Duodenal mucosa (tissue), 2 donors: ENCODE data around the gene CDC42BPA.
"Not testable (repeated sequence)": the region's sequence is repeated elsewhere in the genome, so short reads cannot be mapped to it uniquely, and the experiment has no call there.

Experiments
- H3K27ac ChIP-seq: one replicate; pipeline ENCODE4 v1.7.0; 2013; ENCODE audit warnings: low read depth, low read length
- H3K27me3 ChIP-seq, 2 donors: one replicate each; pipeline ENCODE4 v1.7.0; 2013; ENCODE audit warnings: low read length in 2 of 2, control low read depth in 1 of 2; ENCODE audit not compliant: insufficient read depth in 2 of 2, control insufficient read depth in 1 of 2
- H3K36me3 ChIP-seq, 2 donors: one replicate each; pipeline ENCODE4 v1.7.0; 2013; ENCODE audit warnings: low read length in 2 of 2, control low read depth in 1 of 2; ENCODE audit not compliant: insufficient read depth in 2 of 2, control insufficient read depth in 1 of 2
- H3K4me1 ChIP-seq, 2 donors: one replicate each; pipeline ENCODE4 v1.7.0; 2013; ENCODE audit warnings: low read length in 2 of 2, control low read depth in 1 of 2; ENCODE audit not compliant: insufficient read depth in 2 of 2, control insufficient read depth in 1 of 2
- H3K4me3 ChIP-seq, 2 donors: one replicate each; pipeline ENCODE4 v1.7.0; 2013; ENCODE audit warnings: low read length in 2 of 2, low read depth in 1 of 2
- H3K9ac ChIP-seq, 2 donors: one replicate each; pipeline ENCODE4 v1.7.0; 2013; ENCODE audit warnings: low read length in 2 of 2, low read depth in 1 of 2
- H3K9me3 ChIP-seq, 2 donors: one replicate each; pipeline ENCODE4 v1.7.0; 2013; ENCODE audit warnings: low read length in 2 of 2, control low read depth in 1 of 2; ENCODE audit not compliant: control insufficient read depth in 1 of 2

Gene CDC42BPA

GRCh38 chr1:227124473-227124872 is 193.8 kb downstream of the CDC42BPA start:
- peaks cover 0 to 18% of the 10 kb centered on the region in 2 donors for H3K4me1 ChIP-seq
- H3K27me3 ChIP-seq: no peaks in the 10 kb centered on the region
- no peak overlapping the region for H3K4me3 ChIP-seq
- H3K36me3 ChIP-seq: peaks cover 3 to 11% of the 10 kb centered on the region in 2 donors
- no peak overlapping the region for H3K27ac ChIP-seq
- H3K9me3 ChIP-seq: no peaks in the 10 kb centered on the region
- no peak overlapping the region for H3K9ac ChIP-seq

- H3K4me1 ChIP-seq: peaks cover 0 to 14% of the 10 kb centered on the region in 2 donors
- no peak overlapping the region for H3K9ac ChIP-seq
- peaks cover 0 to 3% of the 10 kb centered on the region in 2 donors for H3K36me3 ChIP-seq
- H3K9me3 ChIP-seq: no peaks in the 10 kb centered on the region
- no peak overlapping the region for H3K4me3 ChIP-seq
- H3K27ac ChIP-seq: no peak overlapping the region
- no peaks in the 10 kb centered on the region for H3K27me3 ChIP-seq
Measured at GRCh38 chr1:227120826-227121225, 197.5 kb downstream of the CDC42BPA start.

GRCh38 chr1:227112538-227112937 is 205.8 kb downstream of the CDC42BPA start:
- no peak overlapping the region for H3K9ac ChIP-seq
- no peaks in the 10 kb centered on the region for H3K4me1 ChIP-seq
- no peak overlapping the region for H3K4me3 ChIP-seq
- H3K27me3 ChIP-seq: no peaks in the 10 kb centered on the region
- no peak overlapping the region for H3K27ac ChIP-seq
- peaks cover 11 to 14% of the 10 kb centered on the region in 2 donors for H3K36me3 ChIP-seq
- H3K9me3 ChIP-seq: no peaks in the 10 kb centered on the region

GRCh38 chr1:227111782-227112181 is 206.5 kb downstream of the CDC42BPA start:
- H3K4me1 ChIP-seq: no peaks in the 10 kb centered on the region
- peaks cover 11 to 20% of the 10 kb centered on the region in 2 donors for H3K36me3 ChIP-seq
- H3K4me3 ChIP-seq: no peak overlapping the region
- no peaks in the 10 kb centered on the region for H3K9me3 ChIP-seq
- no peaks in the 10 kb centered on the region for H3K27me3 ChIP-seq
- H3K9ac ChIP-seq: no peak overlapping the region
- no peak overlapping the region for H3K27ac ChIP-seq

- H3K36me3 ChIP-seq: peaks cover 8 to 13% of the 10 kb centered on the region in 2 donors
- H3K9me3 ChIP-seq, H3K27ac ChIP-seq, H3K9ac ChIP-seq, H3K27me3 ChIP-seq, H3K4me1 ChIP-seq, H3K4me3 ChIP-seq: not testable (repeated sequence)
Measured at GRCh38 chr1:227105291-227105690, 213.0 kb downstream of the CDC42BPA start.

- peaks cover 5 to 16% of the 10 kb centered on the region in 2 donors for H3K4me1 ChIP-seq
- no peak overlapping the region for H3K27ac ChIP-seq
- H3K27me3 ChIP-seq: no peaks in the 10 kb centered on the region
- peaks cover 3 to 21% of the 10 kb centered on the region in 2 donors for H3K36me3 ChIP-seq
- H3K9me3 ChIP-seq: no peaks in the 10 kb centered on the region
- no peak overlapping the region for H3K9ac ChIP-seq
- peak overlapping the region in 1 of 2 donors; percentile 24 for H3K4me3 ChIP-seq
Measured at GRCh38 chr1:227102056-227102455, 216.2 kb downstream of the CDC42BPA start.

GRCh38 chr1:227094249-227094966 is 223.9 kb downstream of the CDC42BPA start:
- H3K27ac ChIP-seq: peak overlapping the region; percentile 63
- no peaks in the 10 kb centered on the region for H3K27me3 ChIP-seq
- no peaks in the 10 kb centered on the region for H3K9me3 ChIP-seq
- no peak overlapping the region for H3K9ac ChIP-seq
- H3K36me3 ChIP-seq: peaks cover 2 to 11% of the 10 kb centered on the region in 2 donors
- H3K4me3 ChIP-seq: no peak overlapping the region
- peaks cover 13 to 39% of the 10 kb centered on the region in 2 donors for H3K4me1 ChIP-seq

GRCh38 chr1:227093309-227093708 is 225.0 kb downstream of the CDC42BPA start:
- Histone ChIP-seq H3K9ac (no peak overlapping the region), H3K27ac (no peak overlapping the region), H3K4me3 (no peak overlapping the region), H3K9me3 (no peaks in the 10 kb centered on the region), H3K36me3 (peaks cover 3 to 4% of the 10 kb centered on the region in 2 donors), H3K27me3 (no peaks in the 10 kb centered on the region), H3K4me1 (peaks cover 13 to 39% of the 10 kb centered on the region in 2 donors)

- Histone ChIP-seq H3K9ac (no peak overlapping the region), H3K9me3 (no peaks in the 10 kb centered on the region), H3K4me1 (peaks cover 7 to 29% of the 10 kb centered on the region in 2 donors)
Measured at GRCh38 chr1:227092069-227092468, 226.2 kb downstream of the CDC42BPA start.

GRCh38 chr1:227086636-227087035 is 231.7 kb downstream of the CDC42BPA start:
- Histone ChIP-seq H3K9ac (no peak overlapping the region), H3K9me3 (peaks cover 0 to 8% of the 10 kb centered on the region in 2 donors), H3K27me3 (no peaks in the 10 kb centered on the region), H3K36me3 (peaks cover 21 to 24% of the 10 kb centered on the region in 2 donors), H3K4me3 (no peak overlapping the region), H3K4me1 (no peaks in the 10 kb centered on the region), H3K27ac (no peak overlapping the region)

More at GRCh38 chr1:227092069-227092468, 226.2 kb downstream of the CDC42BPA start:
- H3K36me3 ChIP-seq: peaks cover 4 to 14% of the 10 kb centered on the region in 2 donors
- no peak overlapping the region for H3K4me3 ChIP-seq
- no peak overlapping the region for H3K27ac ChIP-seq
- H3K27me3 ChIP-seq: no peaks in the 10 kb centered on the region
